RWPE2 (cell line): Measurements from ENCODE around the gene DNAJC4.
A peak's percentile ranks its signal among the peaks of the same experiment; 100 is the strongest.

Experiments used
- ATAC-seq: fragments of 200-7000 bp; cut with Tn5 transposase; 3 replicates; pipeline ENCODE4 v1.9.1; 2021; ENCODE audit warnings: low read depth
- DNase-seq: peaks from one replicate; pipeline ENCODE4 v3.0.0-alpha.2; 2020; ENCODE audit warnings: low spot score
- H3K27ac ChIP-seq: fragments of 450-650 bp; 2 replicates; pipeline ENCODE4 v1.5.1; 2017; ENCODE audit warnings: mild to moderate bottlenecking; ENCODE audit not compliant: poor library complexity, severe bottlenecking
- H3K27me3 ChIP-seq: fragments of 250-450 bp; sonication (Bioruptor Pico); 2 replicates; pipeline ENCODE4 v1.5.1; 2021; ENCODE audit warnings: mild to moderate bottlenecking, moderate library complexity; ENCODE audit not compliant: insufficient read depth, poor library complexity, severe bottlenecking
- H3K36me3 ChIP-seq: fragments of 250-450 bp; sonication (Bioruptor Pico); 2 replicates; pipeline ENCODE4 v1.5.1; 2020; ENCODE audit warnings: low read depth, mild to moderate bottlenecking, moderate library complexity
- H3K4me1 ChIP-seq: fragments of 250-450 bp; sonication (Bioruptor Pico); 2 replicates; pipeline ENCODE4 v1.5.1; 2021; ENCODE audit warnings: mild to moderate bottlenecking, moderate library complexity; ENCODE audit not compliant: insufficient read depth, poor library complexity, severe bottlenecking
- H3K4me3 ChIP-seq: fragments of 250-450 bp; sonication (Bioruptor Pico); 2 replicates; pipeline ENCODE4 v1.5.1; 2021; ENCODE audit warnings: mild to moderate bottlenecking, moderate library complexity; ENCODE audit not compliant: severe bottlenecking
- H3K9me3 ChIP-seq: fragments of 250-450 bp; sonication (Bioruptor Pico); 2 replicates; pipeline ENCODE4 v1.5.1; 2021; ENCODE audit warnings: mild to moderate bottlenecking, moderate library complexity; ENCODE audit not compliant: severe bottlenecking
- TF ChIP-seq, protein P1 (sequence below): fragments of 450-650 bp; IDR thresholded peaks from one replicate; pipeline ENCODE4 v1.5.1; 2017; ENCODE audit warnings: mild to moderate bottlenecking, moderate library complexity; ENCODE audit not compliant: poor library complexity, severe bottlenecking

DNAJC4 gene

DNA sequence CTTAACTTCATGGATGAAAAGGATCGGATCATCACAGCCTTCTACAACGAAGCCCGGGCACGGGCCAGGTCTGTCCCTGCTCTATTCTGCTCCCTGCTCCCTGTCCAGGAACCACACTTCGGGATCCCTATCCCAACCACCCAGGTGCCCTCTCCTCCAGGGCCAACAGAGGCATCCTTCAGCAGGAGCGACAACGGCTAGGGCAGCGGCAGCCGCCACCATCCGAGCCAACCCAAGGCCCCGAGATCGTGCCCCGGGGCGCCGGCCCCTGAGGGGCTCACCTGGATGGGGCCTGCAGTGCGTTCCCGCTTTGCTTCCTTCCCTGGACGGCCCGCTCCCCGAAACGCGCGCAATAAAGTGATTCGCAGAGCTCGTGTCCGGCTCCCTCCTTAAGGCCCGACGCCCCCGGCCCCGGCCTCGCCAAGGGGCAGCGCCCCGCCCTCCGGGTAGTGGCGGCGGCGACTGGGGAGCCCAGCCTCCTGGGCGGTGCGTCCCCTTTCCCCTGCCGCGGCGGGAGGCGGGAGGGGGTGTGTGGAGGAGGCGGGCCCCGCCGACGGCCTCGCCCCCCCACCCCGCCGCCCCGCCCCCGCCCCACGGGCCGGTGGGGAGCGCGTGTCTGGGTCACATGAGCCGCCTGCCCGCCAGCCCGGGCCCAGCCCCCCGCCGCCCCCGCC is 3.7 kb downstream of the DNAJC4 start, which contains the start of gene VEGFB:
TSS of gene VEGFB (plus strand) at position 672 of the 674 bp plus-strand sequence. CDS start 250 bp downstream, outside the sequence.
- ATAC-seq = peak; percentile 49
- TF ChIP-seq, protein P1, sequence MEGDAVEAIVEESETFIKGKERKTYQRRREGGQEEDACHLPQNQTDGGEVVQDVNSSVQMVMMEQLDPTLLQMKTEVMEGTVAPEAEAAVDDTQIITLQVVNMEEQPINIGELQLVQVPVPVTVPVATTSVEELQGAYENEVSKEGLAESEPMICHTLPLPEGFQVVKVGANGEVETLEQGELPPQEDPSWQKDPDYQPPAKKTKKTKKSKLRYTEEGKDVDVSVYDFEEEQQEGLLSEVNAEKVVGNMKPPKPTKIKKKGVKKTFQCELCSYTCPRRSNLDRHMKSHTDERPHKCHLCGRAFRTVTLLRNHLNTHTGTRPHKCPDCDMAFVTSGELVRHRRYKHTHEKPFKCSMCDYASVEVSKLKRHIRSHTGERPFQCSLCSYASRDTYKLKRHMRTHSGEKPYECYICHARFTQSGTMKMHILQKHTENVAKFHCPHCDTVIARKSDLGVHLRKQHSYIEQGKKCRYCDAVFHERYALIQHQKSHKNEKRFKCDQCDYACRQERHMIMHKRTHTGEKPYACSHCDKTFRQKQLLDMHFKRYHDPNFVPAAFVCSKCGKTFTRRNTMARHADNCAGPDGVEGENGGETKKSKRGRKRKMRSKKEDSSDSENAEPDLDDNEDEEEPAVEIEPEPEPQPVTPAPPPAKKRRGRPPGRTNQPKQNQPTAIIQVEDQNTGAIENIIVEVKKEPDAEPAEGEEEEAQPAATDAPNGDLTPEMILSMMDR = no peak
- no peaks in the 10 kb centered on the region for H3K9me3 ChIP-seq
- peak within 1 kb of the TSS; percentile 54 for H3K4me3 ChIP-seq
- peak within 1 kb of the TSS; percentile 56 for H3K27ac ChIP-seq
- no peak for DNase-seq
- H3K27me3 ChIP-seq = no peaks in the 10 kb centered on the region
- H3K4me1 ChIP-seq = no peaks in the 10 kb centered on the region
- peaks cover 15% of the 10 kb centered on the region for H3K36me3 ChIP-seq

DNA sequence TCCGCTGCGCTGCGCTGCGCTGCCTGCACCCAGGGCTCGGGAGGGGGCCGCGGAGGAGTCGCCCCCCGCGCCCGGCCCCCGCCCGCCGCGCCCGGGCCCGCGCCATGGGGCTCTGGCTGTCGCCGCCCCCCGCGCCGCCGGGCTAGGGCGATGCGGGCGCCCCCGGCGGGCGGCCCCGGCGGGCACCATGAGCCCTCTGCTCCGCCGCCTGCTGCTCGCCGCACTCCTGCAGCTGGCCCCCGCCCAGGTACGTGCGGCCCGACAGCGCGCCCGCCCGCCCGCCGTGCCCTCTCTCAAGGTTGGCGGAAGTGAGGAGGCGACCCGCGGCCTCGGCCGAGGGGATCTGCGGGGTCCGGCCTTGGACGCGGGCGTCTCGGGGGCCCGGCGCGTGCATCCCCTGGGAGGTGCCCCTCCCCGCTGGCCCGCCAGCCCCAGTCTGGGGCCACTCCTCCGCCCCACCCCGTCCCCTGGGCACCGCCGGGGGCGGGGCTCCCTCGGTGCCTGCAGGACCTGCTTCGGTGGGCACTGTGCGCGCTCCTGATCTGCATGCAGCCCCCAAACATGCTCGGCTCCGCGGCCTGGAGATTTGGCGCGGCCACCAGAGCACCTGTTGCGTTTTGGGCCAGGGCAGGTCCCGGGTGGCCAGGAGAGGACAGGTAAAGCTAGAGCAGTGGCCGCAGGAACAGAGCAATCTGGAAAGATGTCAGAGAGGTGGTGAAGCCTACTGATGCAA is 4.5 kb downstream of the DNAJC4 start:
- TF ChIP-seq, protein P1 = no peak
- no peak for DNase-seq
- Histone ChIP-seq H3K27ac (peak overlapping the region; percentile 56), H3K4me3 (peak overlapping the region; percentile 54), H3K36me3 (peaks cover 15% of the 10 kb centered on the region), H3K9me3 (no peaks in the 10 kb centered on the region), H3K4me1 (peaks cover 4% of the 10 kb centered on the region), H3K27me3 (no peaks in the 10 kb centered on the region)
- ATAC-seq = peak; percentile 35; the same call in 2 of the 3 replicates

DNA sequence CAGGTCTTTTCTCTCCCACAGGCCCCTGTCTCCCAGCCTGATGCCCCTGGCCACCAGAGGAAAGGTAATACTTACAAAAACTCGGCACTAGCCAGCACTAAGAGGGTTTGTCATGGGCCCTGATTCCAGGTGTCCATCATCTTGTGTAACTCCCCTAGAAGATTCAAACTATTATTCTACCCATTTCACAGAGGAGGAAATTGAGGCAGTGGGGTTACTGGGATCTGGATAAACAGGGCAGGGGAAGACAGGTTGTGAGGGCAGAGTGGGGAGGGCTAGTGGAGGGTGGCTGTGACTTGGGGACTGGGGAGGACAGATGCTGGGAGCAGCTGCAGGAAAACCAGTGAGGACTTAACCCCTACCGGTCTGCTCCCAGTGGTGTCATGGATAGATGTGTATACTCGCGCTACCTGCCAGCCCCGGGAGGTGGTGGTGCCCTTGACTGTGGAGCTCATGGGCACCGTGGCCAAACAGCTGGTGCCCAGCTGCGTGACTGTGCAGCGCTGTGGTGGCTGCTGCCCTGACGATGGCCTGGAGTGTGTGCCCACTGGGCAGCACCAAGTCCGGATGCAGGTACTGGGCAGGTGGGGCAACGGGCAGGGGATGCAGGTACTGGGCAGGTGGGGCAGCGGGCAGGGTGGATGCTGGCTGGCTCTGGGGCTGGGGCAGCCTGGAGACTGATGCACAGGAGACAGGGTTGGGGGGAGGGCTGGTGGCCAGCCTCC is 5.3 kb downstream of the DNAJC4 start:
- TF ChIP-seq, protein P1 = no peak
- H3K4me1 ChIP-seq = peaks cover 8% of the 10 kb centered on the region
- peak overlapping the region; percentile 56 for H3K27ac ChIP-seq
- DNase-seq (peak; percentile 69), ATAC-seq (no peak)
- no peaks in the 10 kb centered on the region for H3K27me3 ChIP-seq
- peaks cover 15% of the 10 kb centered on the region for H3K36me3 ChIP-seq
- peak overlapping the region; percentile 54 for H3K4me3 ChIP-seq
- no peaks in the 10 kb centered on the region for H3K9me3 ChIP-seq

DNA sequence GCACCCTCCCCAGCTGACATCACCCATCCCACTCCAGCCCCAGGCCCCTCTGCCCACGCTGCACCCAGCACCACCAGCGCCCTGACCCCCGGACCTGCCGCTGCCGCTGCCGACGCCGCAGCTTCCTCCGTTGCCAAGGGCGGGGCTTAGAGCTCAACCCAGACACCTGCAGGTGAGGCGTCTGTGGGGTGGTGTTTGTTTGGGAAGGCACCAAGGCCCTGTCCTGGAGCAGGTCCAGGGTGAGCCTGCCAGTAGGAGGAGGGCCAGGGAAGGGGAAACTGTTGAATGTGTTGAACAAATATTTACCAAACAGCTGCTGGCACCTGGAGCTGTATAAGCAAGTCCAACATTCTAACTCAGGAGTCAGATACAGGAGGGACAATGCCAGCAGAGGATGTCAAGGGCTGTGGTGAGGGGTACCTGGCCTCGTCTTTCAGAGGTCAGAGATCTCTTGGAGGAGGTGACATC is 7.2 kb downstream of the DNAJC4 start:
- DNase-seq (peak; percentile 71), ATAC-seq (no peak)
- Histone ChIP-seq H3K4me1 (peaks cover 9% of the 10 kb centered on the region), H3K27ac (no peak overlapping the region), H3K27me3 (no peaks in the 10 kb centered on the region), H3K36me3 (peaks cover 18% of the 10 kb centered on the region), H3K4me3 (no peak overlapping the region), H3K9me3 (no peaks in the 10 kb centered on the region)
- TF ChIP-seq, protein P1 = no peak
